ENCODE data around the gene CDC27.

DNA sequence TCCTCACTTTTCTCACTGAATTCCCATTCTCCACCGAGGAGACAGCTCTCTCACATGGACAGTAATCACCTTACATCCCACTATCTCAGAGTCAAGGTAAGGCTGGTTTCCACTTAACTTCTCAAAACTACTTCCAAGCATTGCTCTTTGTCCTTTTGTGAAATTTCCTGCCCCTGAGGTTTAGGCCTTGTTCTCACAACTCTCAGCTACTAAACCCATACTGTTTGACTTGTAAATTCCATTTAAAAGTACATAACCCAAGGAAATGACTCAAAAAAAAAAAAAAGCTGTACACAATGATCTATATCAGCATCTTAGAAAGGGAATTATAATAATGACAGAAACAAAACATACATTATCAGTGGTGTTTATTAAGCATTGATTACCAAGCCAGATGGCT is 8.8 kb downstream of the CDC27 start:
- TF ChIP-seq, protein P1, sequence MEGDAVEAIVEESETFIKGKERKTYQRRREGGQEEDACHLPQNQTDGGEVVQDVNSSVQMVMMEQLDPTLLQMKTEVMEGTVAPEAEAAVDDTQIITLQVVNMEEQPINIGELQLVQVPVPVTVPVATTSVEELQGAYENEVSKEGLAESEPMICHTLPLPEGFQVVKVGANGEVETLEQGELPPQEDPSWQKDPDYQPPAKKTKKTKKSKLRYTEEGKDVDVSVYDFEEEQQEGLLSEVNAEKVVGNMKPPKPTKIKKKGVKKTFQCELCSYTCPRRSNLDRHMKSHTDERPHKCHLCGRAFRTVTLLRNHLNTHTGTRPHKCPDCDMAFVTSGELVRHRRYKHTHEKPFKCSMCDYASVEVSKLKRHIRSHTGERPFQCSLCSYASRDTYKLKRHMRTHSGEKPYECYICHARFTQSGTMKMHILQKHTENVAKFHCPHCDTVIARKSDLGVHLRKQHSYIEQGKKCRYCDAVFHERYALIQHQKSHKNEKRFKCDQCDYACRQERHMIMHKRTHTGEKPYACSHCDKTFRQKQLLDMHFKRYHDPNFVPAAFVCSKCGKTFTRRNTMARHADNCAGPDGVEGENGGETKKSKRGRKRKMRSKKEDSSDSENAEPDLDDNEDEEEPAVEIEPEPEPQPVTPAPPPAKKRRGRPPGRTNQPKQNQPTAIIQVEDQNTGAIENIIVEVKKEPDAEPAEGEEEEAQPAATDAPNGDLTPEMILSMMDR (conservative IDR thresholded peaks at IDR 0.05; ENCODE audit: low read depth, low read length), result no peak
- no peak for TF ChIP-seq NFE2L2 (IDR thresholded peaks at IDR 0.05; ENCODE audit: low read depth, low read length)
- no peak for TF ChIP-seq POLR2A (IDR thresholded peaks at IDR 0.05; ENCODE audit: low read depth, low read length)
- TF ChIP-seq MAFK (IDR thresholded peaks at IDR 0.05; ENCODE audit: low read depth, low read length), result no peak
